Measurements from ENCODE around the gene CEP104. TPM values are rescaled to one million over a fixed set of nuclear protein-coding genes. Genes with fewer than 3 reads are reported as not detected.

The CEP104 gene
- total RNA-seq, 1 experiment from 2014 or later, result 35.6 TPM

DNA sequence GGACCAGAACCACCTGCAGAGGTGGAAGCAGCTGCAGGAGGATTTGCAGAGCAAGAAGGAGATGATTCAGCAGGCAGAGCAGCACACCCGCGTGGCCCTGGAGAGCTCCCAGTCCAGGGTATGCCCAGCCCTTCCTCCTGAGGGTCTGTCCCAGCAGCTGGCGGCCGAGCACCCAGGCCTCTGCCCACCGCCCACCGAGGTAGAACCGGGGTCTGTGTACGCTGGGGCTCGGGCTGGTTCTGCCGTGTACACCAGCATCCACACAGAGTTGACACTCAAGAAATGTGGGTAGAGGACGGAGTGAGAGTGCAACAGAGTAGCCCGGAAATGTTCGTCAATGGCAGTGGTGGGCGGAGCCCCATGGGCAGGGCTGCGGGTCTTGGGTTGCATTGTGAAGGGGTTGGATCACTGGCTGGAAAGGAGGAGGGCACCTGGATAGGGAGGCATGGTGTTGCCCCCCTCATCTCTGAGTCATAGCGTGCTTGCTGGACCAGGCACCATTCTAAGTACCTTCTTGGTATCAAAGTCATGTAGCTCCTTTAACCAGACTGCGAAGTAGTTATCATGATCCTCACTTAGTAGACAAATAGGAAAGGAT, 89.6 kb downstream of the CEP104 start:
- no peaks in the 10 kb centered on the region for H3K27me3 ChIP-seq (replicated peaks; ENCODE audit: control insufficient read depth, insufficient read depth, low read length)
- no peaks in the 10 kb centered on the region for H3K36me3 ChIP-seq (ENCODE audit: control insufficient read depth, insufficient read depth, low read length)
- DNase-seq, result no peak
- intact Hi-C loops (cut with micrococcal nuclease; ENCODE audit: unreplicated experiment), result no loop called here
- peaks cover 7% of the 10 kb centered on the region for H3K9me3 Mint-ChIP-seq (ENCODE audit: unreplicated experiment)
- peaks cover 15% of the 10 kb centered on the region for H3K27me3 Mint-ChIP-seq (ENCODE audit: insufficient read depth, unreplicated experiment)
- ChIA-PET POLR2A (interaction anchor here (0.6 kb wide), 1 partner anchor 20 kb away, joined by 6 read pairs; no protein-coding TSS in a partner anchor), CTCF (no interaction called here)
- no peak overlapping the region for H3K4me3 Mint-ChIP-seq (ENCODE audit: unreplicated experiment)
- TF ChIP-seq CTCF (IDR thresholded peaks at IDR 0.05; ENCODE audit: insufficient read depth in 1 of 2, low read depth in 1 of 2, low read length in 1 of 2, severe bottlenecking in 1 of 2, unreplicated experiment in 1 of 2), result no peak
- BruUV-seq (replicated peaks), result no TSS peak
- no peak overlapping the region for H3K4me3 ChIP-seq (ENCODE audit: low read depth, low read length)
- no peaks in the 10 kb centered on the region for H3K4me1 ChIP-seq
- H3K4me1 Mint-ChIP-seq (ENCODE audit: low read depth, unreplicated experiment), result no peaks in the 10 kb centered on the region
- no peak overlapping the region for H3K27ac Mint-ChIP-seq (ENCODE audit: unreplicated experiment)
- no peaks in the 10 kb centered on the region for H3K36me3 Mint-ChIP-seq (ENCODE audit: insufficient read depth, unreplicated experiment)
- no peaks in the 10 kb centered on the region for H3K9me3 ChIP-seq

DNA sequence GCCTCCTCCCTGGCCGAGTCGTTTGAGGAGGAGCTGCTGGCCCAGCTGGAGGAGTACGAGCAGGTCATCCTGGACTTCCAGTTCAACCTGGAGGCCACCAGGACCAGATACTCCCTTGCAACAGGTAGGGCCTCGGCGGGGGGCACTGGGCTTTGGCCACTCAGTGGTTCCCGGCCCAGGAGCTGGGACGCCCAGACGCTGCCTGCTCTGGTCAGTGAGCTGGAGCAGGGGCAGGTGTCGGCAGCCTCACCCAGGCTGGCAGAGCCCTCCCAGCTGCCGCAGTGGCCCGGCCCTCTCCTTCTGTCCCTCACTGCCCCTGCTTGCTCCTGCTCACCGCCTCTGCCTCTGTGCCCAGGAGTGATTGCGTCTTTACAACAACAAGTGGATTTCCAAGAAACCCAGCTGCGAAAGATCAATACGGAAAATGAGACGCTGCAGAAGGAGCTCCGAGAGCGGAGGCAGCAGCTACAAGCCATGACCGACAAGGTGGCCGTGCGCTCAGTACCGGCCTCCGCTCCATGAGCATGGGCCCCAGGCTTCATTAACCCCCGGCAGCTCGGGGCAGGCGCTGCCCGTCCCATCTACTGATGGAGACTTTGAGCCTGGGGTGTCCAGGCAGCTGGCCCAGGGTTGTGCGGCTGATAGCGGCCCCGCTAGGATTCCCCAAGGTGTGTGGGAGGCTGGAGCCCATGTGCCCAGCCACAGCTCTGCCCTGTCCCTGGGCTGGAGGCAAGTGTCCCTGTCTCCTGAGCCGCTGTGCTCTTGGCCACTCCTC, 93.5 kb downstream of the CEP104 start:
- no TSS peak for BruUV-seq (replicated peaks)
- DNase-seq, result no peak
- H3K9me3 Mint-ChIP-seq (ENCODE audit: unreplicated experiment), result peaks cover 7% of the 10 kb centered on the region
- peaks cover 26% of the 10 kb centered on the region for H3K27me3 Mint-ChIP-seq (ENCODE audit: insufficient read depth, unreplicated experiment)
- Histone ChIP-seq H3K4me1 (no peaks in the 10 kb centered on the region), H3K27me3 (replicated peaks; ENCODE audit: control insufficient read depth, insufficient read depth, low read length) (no peaks in the 10 kb centered on the region), H3K36me3 (ENCODE audit: control insufficient read depth, insufficient read depth, low read length) (no peaks in the 10 kb centered on the region), H3K4me3 (ENCODE audit: low read depth, low read length) (no peak overlapping the region), H3K9me3 (no peaks in the 10 kb centered on the region)
- no peak overlapping the region for H3K27ac Mint-ChIP-seq (ENCODE audit: unreplicated experiment)
- POLR2A ChIA-PET, result no interaction called here
- H3K4me1 Mint-ChIP-seq (ENCODE audit: low read depth, unreplicated experiment), result peaks cover 6% of the 10 kb centered on the region
- H3K36me3 Mint-ChIP-seq (ENCODE audit: insufficient read depth, unreplicated experiment), result no peaks in the 10 kb centered on the region
- no peak overlapping the region for H3K4me3 Mint-ChIP-seq (ENCODE audit: unreplicated experiment)
- TF ChIP-seq CTCF (IDR thresholded peaks at IDR 0.05; ENCODE audit: insufficient read depth in 1 of 2, low read depth in 1 of 2, low read length in 1 of 2, severe bottlenecking in 1 of 2, unreplicated experiment in 1 of 2), result no peak
- CTCF ChIA-PET, result no interaction called here
- intact Hi-C loops (cut with micrococcal nuclease; ENCODE audit: unreplicated experiment), result no loop called here

DNA sequence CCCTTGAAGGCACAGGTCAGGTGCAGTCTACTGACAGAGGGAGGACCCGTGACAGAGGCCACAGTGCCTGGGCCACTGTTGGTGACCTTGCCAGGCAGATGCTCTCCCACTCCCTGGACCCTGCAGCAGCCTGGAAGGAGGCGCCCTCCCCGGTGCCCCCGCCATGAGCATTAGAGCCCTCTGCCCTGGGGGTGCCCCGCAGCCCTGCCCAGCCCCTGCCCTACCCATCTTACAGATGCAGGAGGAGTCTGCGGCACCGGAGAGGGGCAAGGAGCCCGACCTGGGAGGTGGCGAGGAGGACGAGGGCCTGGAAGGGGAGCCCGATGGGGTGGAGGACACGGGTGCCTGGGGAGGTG, 94.2 kb downstream of the CEP104 start:
- peaks cover 26% of the 10 kb centered on the region for H3K27me3 Mint-ChIP-seq (ENCODE audit: insufficient read depth, unreplicated experiment)
- CTCF ChIA-PET, result no interaction called here

More for the DNA sequence above, 94.2 kb downstream of the CEP104 start:
- POLR2A ChIA-PET, result no interaction called here
- Histone ChIP-seq H3K4me1 (no peaks in the 10 kb centered on the region), H3K27me3 (replicated peaks; ENCODE audit: control insufficient read depth, insufficient read depth, low read length) (no peaks in the 10 kb centered on the region), H3K4me3 (ENCODE audit: low read depth, low read length) (no peak overlapping the region), H3K9me3 (no peaks in the 10 kb centered on the region), H3K36me3 (ENCODE audit: control insufficient read depth, insufficient read depth, low read length) (no peaks in the 10 kb centered on the region)
- Mint-ChIP-seq H3K36me3 (ENCODE audit: insufficient read depth, unreplicated experiment) (no peaks in the 10 kb centered on the region), H3K4me1 (ENCODE audit: low read depth, unreplicated experiment) (peaks cover 6% of the 10 kb centered on the region), H3K27ac (ENCODE audit: unreplicated experiment) (no peak overlapping the region), H3K9me3 (ENCODE audit: unreplicated experiment) (peaks cover 7% of the 10 kb centered on the region), H3K4me3 (ENCODE audit: unreplicated experiment) (no peak overlapping the region)
- no peak for DNase-seq
- no peak for TF ChIP-seq CTCF (IDR thresholded peaks at IDR 0.05; ENCODE audit: insufficient read depth in 1 of 2, low read depth in 1 of 2, low read length in 1 of 2, severe bottlenecking in 1 of 2, unreplicated experiment in 1 of 2)
- intact Hi-C loops (cut with micrococcal nuclease; ENCODE audit: unreplicated experiment), result no loop called here
- BruUV-seq (replicated peaks), result no TSS peak
